ENCODE measurements around the gene CELA2B.
"Not testable (repeated sequence)": the region's sequence is repeated elsewhere in the genome, so short reads cannot be mapped to it uniquely, and the experiment has no call there.

DNA sequence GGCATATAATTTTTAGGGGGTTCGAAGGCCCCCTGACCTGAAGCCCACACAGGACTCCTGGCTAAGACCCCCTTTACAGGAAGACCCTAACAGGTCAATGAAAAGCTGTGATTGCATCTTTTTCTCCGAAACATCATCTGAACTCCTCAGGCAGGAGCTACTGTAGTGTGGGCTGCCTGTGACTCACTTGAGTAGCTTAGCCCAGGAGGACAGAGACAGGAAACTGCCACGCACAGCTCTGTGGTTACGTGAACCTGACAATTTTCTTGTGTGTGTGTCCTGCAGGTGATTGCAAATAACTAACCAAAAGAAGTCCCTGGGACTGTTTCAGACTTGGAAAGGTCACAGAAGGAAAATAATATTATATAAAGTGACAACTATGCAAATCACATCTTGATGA is 15.1 kb downstream of the CELA2B start:
- not testable (repeated sequence) for TF ChIP-seq POLR2A (IDR thresholded peaks at IDR 0.05)
- TF ChIP-seq, protein P1, sequence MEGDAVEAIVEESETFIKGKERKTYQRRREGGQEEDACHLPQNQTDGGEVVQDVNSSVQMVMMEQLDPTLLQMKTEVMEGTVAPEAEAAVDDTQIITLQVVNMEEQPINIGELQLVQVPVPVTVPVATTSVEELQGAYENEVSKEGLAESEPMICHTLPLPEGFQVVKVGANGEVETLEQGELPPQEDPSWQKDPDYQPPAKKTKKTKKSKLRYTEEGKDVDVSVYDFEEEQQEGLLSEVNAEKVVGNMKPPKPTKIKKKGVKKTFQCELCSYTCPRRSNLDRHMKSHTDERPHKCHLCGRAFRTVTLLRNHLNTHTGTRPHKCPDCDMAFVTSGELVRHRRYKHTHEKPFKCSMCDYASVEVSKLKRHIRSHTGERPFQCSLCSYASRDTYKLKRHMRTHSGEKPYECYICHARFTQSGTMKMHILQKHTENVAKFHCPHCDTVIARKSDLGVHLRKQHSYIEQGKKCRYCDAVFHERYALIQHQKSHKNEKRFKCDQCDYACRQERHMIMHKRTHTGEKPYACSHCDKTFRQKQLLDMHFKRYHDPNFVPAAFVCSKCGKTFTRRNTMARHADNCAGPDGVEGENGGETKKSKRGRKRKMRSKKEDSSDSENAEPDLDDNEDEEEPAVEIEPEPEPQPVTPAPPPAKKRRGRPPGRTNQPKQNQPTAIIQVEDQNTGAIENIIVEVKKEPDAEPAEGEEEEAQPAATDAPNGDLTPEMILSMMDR (IDR thresholded peaks at IDR 0.05): not testable (repeated sequence)
